Gastrocnemius medialis (tissue), 4 donors: ENCODE data around the gene TAS2R1.

ENCODE experiments used
- POLR2A ChIP-seq, 2 donors: fragments of 450-650 bp; IDR thresholded peaks; one replicate each; pipeline ENCODE4 v1.6.1; 2017; ENCODE audit warnings: antibody characterized with exemption in 2 of 2, mild to moderate bottlenecking in 2 of 2, moderate library complexity in 2 of 2
- TF ChIP-seq, protein P1 (sequence below), 5 experiments: fragments of 450-650 bp in 3 of 5; fragments of 200-600 bp in 2 of 5; sonication (generic) in 2 of 5; IDR thresholded peaks in 4 of 5; conservative IDR thresholded peaks in 1 of 5; 1 replicate in 4 of 5; 2 replicates in 1 of 5; pipeline ENCODE4 v1.5.1; 2016 to 2019; ENCODE audit warnings: antibody characterized with exemption in 5 of 5, mild to moderate bottlenecking in 3 of 5, moderate library complexity in 3 of 5

DNA sequence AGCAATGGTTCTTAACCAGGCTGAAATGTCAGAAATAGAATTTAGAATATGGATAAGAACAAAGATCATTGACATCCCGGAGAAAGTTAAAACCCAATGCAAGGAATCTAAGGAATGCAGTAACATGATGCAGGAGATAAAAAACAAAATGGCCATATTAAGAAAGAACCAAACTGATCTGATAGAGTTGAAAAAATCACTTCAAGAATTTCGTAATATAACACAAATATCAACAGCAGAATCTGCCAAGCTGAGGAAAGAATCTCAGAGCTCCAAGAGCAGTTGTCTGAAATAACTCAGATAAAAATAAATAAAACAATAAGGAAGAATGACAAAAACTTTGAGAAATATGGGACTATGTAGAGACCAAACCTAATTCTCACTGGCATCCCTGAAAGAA lies 37.8 kb upstream of the TAS2R1 start:
- no peak for TF ChIP-seq POLR2A (IDR thresholded peaks at IDR 0.05)
- TF ChIP-seq, protein P1, sequence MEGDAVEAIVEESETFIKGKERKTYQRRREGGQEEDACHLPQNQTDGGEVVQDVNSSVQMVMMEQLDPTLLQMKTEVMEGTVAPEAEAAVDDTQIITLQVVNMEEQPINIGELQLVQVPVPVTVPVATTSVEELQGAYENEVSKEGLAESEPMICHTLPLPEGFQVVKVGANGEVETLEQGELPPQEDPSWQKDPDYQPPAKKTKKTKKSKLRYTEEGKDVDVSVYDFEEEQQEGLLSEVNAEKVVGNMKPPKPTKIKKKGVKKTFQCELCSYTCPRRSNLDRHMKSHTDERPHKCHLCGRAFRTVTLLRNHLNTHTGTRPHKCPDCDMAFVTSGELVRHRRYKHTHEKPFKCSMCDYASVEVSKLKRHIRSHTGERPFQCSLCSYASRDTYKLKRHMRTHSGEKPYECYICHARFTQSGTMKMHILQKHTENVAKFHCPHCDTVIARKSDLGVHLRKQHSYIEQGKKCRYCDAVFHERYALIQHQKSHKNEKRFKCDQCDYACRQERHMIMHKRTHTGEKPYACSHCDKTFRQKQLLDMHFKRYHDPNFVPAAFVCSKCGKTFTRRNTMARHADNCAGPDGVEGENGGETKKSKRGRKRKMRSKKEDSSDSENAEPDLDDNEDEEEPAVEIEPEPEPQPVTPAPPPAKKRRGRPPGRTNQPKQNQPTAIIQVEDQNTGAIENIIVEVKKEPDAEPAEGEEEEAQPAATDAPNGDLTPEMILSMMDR (IDR thresholded peaks at IDR 0.05 in 4 of 5, conservative IDR thresholded peaks at IDR 0.05 in 1 of 5): no peak
